IMR-90 (cell line): Measurements from ENCODE around the gene INPP1. TPM values are rescaled to one million over a fixed set of nuclear protein-coding genes. Genes with fewer than 3 reads are reported as not detected.

Source experiments
- ATAC-seq: fragments of 200-7000 bp; cut with Tn5 transposase; 2 replicates; pipeline ENCODE4 v1.9.1; 2020; ENCODE audit warnings: low read depth, mild to moderate bottlenecking, moderate library complexity
- Bru-seq: library from RNA; stranded (reverse); fragments of 400-500 nt; gene quantifications from one replicate; lab custom pipeline; 2021; lab: Mats Ljungman, UMichigan
- BruChase-seq, 2 experiments: library from RNA; stranded (reverse); fragments of 400-500 nt; gene quantifications; one replicate each; lab custom pipeline; 2021; lab: Mats Ljungman, UMichigan
- BruUV-seq: library from RNA; stranded (reverse); fragments of 400-500 nt; replicated peaks from 2 replicates; lab custom pipeline; 2021; lab: Mats Ljungman, UMichigan
- CTCF ChIA-PET: fragments of 300-600 bp; formaldehyde crosslinking; extraction: SDS; loops from one replicate; lab custom pipeline; 2021; ENCODE audit warnings: antibody characterized with exemption; lab: Yijun Ruan, JAX
- POLR2A ChIA-PET: fragments of 300-600 bp; sonication (Branson Sonifier 250); formaldehyde crosslinking; loops from one replicate; lab custom pipeline; 2022; ENCODE audit warnings: antibody characterized with exemption; ENCODE audit not compliant: unreplicated experiment; lab: Charles Lee
- DNase-seq: peaks from one replicate; pipeline ENCODE4 v3.0.0; 2013
- H2AFZ ChIP-seq: replicated peaks from 2 replicates; pipeline ENCODE3; 2013; ENCODE audit warnings: low read length, mild to moderate bottlenecking; ENCODE audit not compliant: poor library complexity
- H2AK5ac ChIP-seq: 2 replicates; pipeline ENCODE4 v1.6.1; 2013; ENCODE audit warnings: low read depth, low read length, inconsistent platforms
- H2AK9ac ChIP-seq: replicated peaks from 2 replicates; pipeline ENCODE3; 2013; ENCODE audit warnings: mild to moderate bottlenecking, low read depth, low read length, moderate library complexity; ENCODE audit not compliant: poor library complexity
- H2BK120ac ChIP-seq: 2 replicates; pipeline ENCODE4 v1.6.1; 2013; ENCODE audit warnings: low read depth, low read length, inconsistent platforms
- H2BK15ac ChIP-seq: 3 replicates; pipeline ENCODE4 v1.6.1; 2013; ENCODE audit warnings: low read depth, low read length, inconsistent platforms
- H2BK20ac ChIP-seq: 2 replicates; pipeline ENCODE4 v1.6.1; 2013; ENCODE audit warnings: low read depth, mild to moderate bottlenecking, inconsistent platforms, low read length, moderate library complexity
- H2BK5ac ChIP-seq: 2 replicates; pipeline ENCODE4 v1.6.1; 2013; ENCODE audit warnings: mild to moderate bottlenecking, low read depth, low read length, inconsistent platforms; ENCODE audit not compliant: poor library complexity, severe bottlenecking
- H3K14ac ChIP-seq: replicated peaks from 2 replicates; pipeline ENCODE4 v1.6.1; 2013; ENCODE audit warnings: low read depth, low read length, inconsistent platforms
- H3K18ac ChIP-seq: 2 replicates; pipeline ENCODE4 v1.6.1; 2013; ENCODE audit warnings: low read depth, low read length, control low read depth
- H3K23ac ChIP-seq: 2 replicates; pipeline ENCODE4 v1.6.1; 2013; ENCODE audit warnings: low read depth, low read length, inconsistent platforms
- H3K27ac ChIP-seq: 2 replicates; pipeline ENCODE4 v1.5.1; 2013; ENCODE audit warnings: mild to moderate bottlenecking, control low read depth, low read length; ENCODE audit not compliant: insufficient read depth
- H3K27me3 ChIP-seq: 2 replicates; pipeline ENCODE4 v1.6.1; 2013; ENCODE audit warnings: low read length; ENCODE audit not compliant: control insufficient read depth, insufficient read depth
- H3K36me3 ChIP-seq: 2 replicates; pipeline ENCODE4 v1.6.1; 2013; ENCODE audit warnings: low read length, mixed read lengths; ENCODE audit not compliant: control insufficient read depth, insufficient read depth
- H3K4ac ChIP-seq: 2 replicates; pipeline ENCODE4 v1.6.1; 2013; ENCODE audit warnings: low read depth, low read length, inconsistent platforms
- H3K4me1 ChIP-seq: 2 replicates; pipeline ENCODE4 v1.6.1; 2013; ENCODE audit warnings: low read length, mixed read lengths; ENCODE audit not compliant: control insufficient read depth, insufficient read depth
- H3K4me2 ChIP-seq: 2 replicates; pipeline ENCODE4 v1.6.1; 2013; ENCODE audit warnings: low read depth, mild to moderate bottlenecking, control low read depth, low read length, moderate library complexity
- H3K4me3 ChIP-seq: 2 replicates; pipeline ENCODE4 v1.5.1; 2013; ENCODE audit warnings: low read depth, mild to moderate bottlenecking, control low read depth, low read length, moderate library complexity; ENCODE audit not compliant: insufficient read depth
- H3K56ac ChIP-seq: 2 replicates; pipeline ENCODE4 v1.6.1; 2013; ENCODE audit warnings: low read length, inconsistent platforms; ENCODE audit not compliant: insufficient read depth; ENCODE audit errors: extremely low read depth
- H3K79me1 ChIP-seq, 2 experiments: 2 replicates each; pipeline ENCODE4 v1.6.1; 2013; ENCODE audit warnings: low read length in 2 of 2, inconsistent platforms in 1 of 2, low read depth in 1 of 2
- H3K9ac ChIP-seq: 2 replicates; pipeline ENCODE4 v1.6.1; 2013; ENCODE audit warnings: low read depth, low read length, control low read depth
- H3K9me1 ChIP-seq: 2 replicates; pipeline ENCODE4 v1.6.1; 2013; ENCODE audit warnings: low read length, inconsistent platforms; ENCODE audit not compliant: insufficient read depth
- H3K9me3 ChIP-seq: 2 replicates; pipeline ENCODE4 v1.6.1; 2013; ENCODE audit warnings: low read length; ENCODE audit not compliant: control insufficient read depth, insufficient read depth
- H4K20me1 ChIP-seq: 2 replicates; pipeline ENCODE4 v1.6.1; 2013; ENCODE audit warnings: low read length, inconsistent platforms; ENCODE audit not compliant: insufficient read depth
- H4K5ac ChIP-seq: 2 replicates; pipeline ENCODE4 v1.6.1; 2013; ENCODE audit warnings: mild to moderate bottlenecking, low read depth, low read length, control low read depth
- H4K8ac ChIP-seq, 2 experiments: 2 replicates each; pipeline ENCODE4 v1.6.1; 2013; ENCODE audit warnings: low read depth in 2 of 2, low read length in 2 of 2, control low read depth in 1 of 2, inconsistent platforms in 1 of 2
- H4K91ac ChIP-seq: 2 replicates; pipeline ENCODE4 v1.6.1; 2013; ENCODE audit warnings: low read depth, low read length, inconsistent platforms; ENCODE audit not compliant: insufficient read depth
- BHLHE40 ChIP-seq: fragments of 150-350 bp; IDR thresholded peaks from 2 replicates; pipeline ENCODE4 v1.6.1; 2016; ENCODE audit warnings: mild to moderate bottlenecking, low read depth, low read length
- CHD1 ChIP-seq: IDR thresholded peaks from 2 replicates; pipeline ENCODE4 v1.6.1; 2012; ENCODE audit warnings: low read depth, low read length, improper control_type of control experiment
- FOS ChIP-seq: fragments of 150-350 bp; IDR thresholded peaks from 2 replicates; pipeline ENCODE4 v1.6.1; 2016; ENCODE audit warnings: low read depth, low read length
- MAZ ChIP-seq: IDR thresholded peaks from 2 replicates; pipeline ENCODE4 v1.6.1; 2012; ENCODE audit warnings: low read depth, mild to moderate bottlenecking, low read length, improper control_type of control experiment, moderate library complexity, borderline replicate concordance
- RFX5 ChIP-seq: IDR thresholded peaks from 2 replicates; pipeline ENCODE4 v1.8.0; 2012; ENCODE audit warnings: low read depth, mild to moderate bottlenecking, low read length, moderate library complexity
- SMC3 ChIP-seq: fragments of 150-350 bp; IDR thresholded peaks from 2 replicates; pipeline ENCODE4 v1.6.1; 2016; ENCODE audit warnings: low read depth, mild to moderate bottlenecking, antibody characterized with exemption, low read length, moderate library complexity
- WGBS, 2 experiments: methylation state at CpG; one replicate each; pipeline versions ENCODE4 v1.1.5 to v1.1.7; 2013; ENCODE audit warnings: missing lambda C conversion rate in 2 of 2; ENCODE audit not compliant: insufficient read length in 1 of 2; ENCODE audit errors: extremely low coverage in 2 of 2; 5-methylcytosine and 5-hydroxymethylcytosine counted together
- dilution Hi-C: fragments of 300-500 bp; cut with HindIII; formaldehyde crosslinking; loops from one replicate; pipeline ENCODE4 v1.14.3; 2018; ENCODE audit warnings: low sequenced_read_pairs; ENCODE audit not compliant: unreplicated experiment
- in situ Hi-C: fragments of 300-500 bp; cut with MboI; formaldehyde crosslinking; loops from 3 replicates; pipeline ENCODE4 v1.14.3; 2019; ENCODE audit warnings: low sequenced_read_pairs, inconsistent platforms, mixed read lengths
- intact Hi-C: fragments of 100-400 bp; cut with micrococcal nuclease; formaldehyde crosslinking; loops from 2 replicates; pipeline ENCODE4 v1.10.0; 2022
- long read RNA-seq: library from polyadenylated mRNA; unstranded; transcript quantifications from one replicate; pipeline ENCODE4 v2.0.0, GENCODE V29; 2021; ENCODE audit not compliant: unreplicated experiment
- polyA plus RNA-seq, 3 experiments: library from polyadenylated mRNA; depleted of rRNA; stranded (reverse); fragments of >200 nt; gene quantifications; 2 replicates each; pipeline ENCODE4 v1.2.3, GENCODE V29; 2012; ENCODE audit warnings: low replicate concordance in 1 of 3
- total RNA-seq: library from RNA; depleted of rRNA; stranded (reverse); fragments of >200 nt; gene quantifications from 2 replicates; pipeline ENCODE4 v1.2.3, GENCODE V29; 2012; rRNA removed
- TF ChIP-seq, protein P1 (sequence below): fragments of 150-350 bp; IDR thresholded peaks from 2 replicates; pipeline ENCODE4 v1.6.1; 2017; ENCODE audit warnings: mild to moderate bottlenecking, antibody characterized with exemption, low read length, low read depth
- TF ChIP-seq, protein P2 (sequence below): conservative IDR thresholded peaks from 2 replicates; pipeline ENCODE4 v1.5.1; 2012; ENCODE audit warnings: mild to moderate bottlenecking, low read depth, low read length, improper control_type of control experiment
- TF ChIP-seq, protein P3 (sequence below): fragments of 150-350 bp; IDR thresholded peaks from 2 replicates; pipeline ENCODE4 v1.6.1; 2016; ENCODE audit warnings: low read depth, mild to moderate bottlenecking, low read length, moderate library complexity, borderline replicate concordance

INPP1 gene, protein sequence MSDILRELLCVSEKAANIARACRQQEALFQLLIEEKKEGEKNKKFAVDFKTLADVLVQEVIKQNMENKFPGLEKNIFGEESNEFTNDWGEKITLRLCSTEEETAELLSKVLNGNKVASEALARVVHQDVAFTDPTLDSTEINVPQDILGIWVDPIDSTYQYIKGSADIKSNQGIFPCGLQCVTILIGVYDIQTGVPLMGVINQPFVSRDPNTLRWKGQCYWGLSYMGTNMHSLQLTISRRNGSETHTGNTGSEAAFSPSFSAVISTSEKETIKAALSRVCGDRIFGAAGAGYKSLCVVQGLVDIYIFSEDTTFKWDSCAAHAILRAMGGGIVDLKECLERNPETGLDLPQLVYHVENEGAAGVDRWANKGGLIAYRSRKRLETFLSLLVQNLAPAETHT
- total RNA-seq = 3.6 and 4.1 TPM in 2 replicates
- 10.1 and 10.7 TPM in 2 replicates for polyA plus RNA-seq (2012; rRNA removed)
- polyA plus RNA-seq (2012; cell fraction: cytosol; rRNA removed) = 3.0 and 5.1 TPM in 2 replicates
- polyA plus RNA-seq (2012; cell fraction: nucleus; rRNA removed; ENCODE audit: low replicate concordance) = 6.9 and 28.7 TPM in 2 replicates
- percentile 66 among the genes with signal in this experiment for Bru-seq, nascent RNA
- BruChase-seq, experiment 1, labeled RNA remaining after a 6-hour chase = percentile 58 among the genes with signal in this experiment
- BruChase-seq, experiment 2, labeled RNA remaining after a 2-hour chase = percentile 62 among the genes with signal in this experiment
- long read RNA-seq, transcript INPP1-201 (6 exons, 1,919 nt) = major isoform, 22 of 37 reads
- long read RNA-seq, partial matches to known transcripts = 3 of 37 reads
- long read RNA-seq, other reads (novel, unspliced or antisense) = 10 of 37 reads

DNA sequence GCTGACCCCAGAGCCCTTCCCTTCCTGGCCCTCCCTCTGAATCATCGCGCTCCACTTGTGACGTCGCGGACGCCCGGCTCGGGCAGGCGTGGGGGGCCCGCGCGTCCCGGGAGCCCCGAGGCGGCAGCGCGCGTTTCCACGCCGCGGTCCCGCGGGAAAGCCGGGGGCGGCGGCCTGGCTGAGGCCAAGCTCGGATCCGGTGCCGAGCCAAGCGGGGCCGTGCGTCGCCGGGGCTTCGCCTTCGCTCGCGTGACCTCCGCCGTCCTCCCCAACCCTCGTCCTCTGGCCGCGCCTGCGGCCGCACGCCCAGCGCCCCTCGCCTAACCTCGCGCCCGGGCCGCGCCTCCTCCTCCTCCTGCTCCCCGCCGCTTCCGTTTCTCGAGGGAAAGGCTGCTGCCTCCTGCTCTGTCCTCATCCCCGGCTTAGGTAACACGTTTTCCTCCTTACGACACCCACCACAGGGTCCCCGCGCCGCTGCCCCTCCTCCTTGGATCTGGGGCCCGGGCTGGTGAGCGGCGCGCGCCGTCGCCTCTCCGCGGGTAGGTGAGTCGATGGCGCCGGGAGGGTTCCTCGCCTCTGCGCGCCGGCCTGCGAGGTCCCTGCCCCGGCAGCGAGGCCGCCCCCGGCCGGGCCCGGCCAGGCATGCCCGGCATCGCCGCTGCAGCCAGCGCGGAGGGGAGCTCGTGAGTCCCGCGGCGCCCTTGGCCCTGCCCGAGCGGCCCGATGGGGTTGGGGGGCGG lies at the start of gene INPP1:
Gene INPP1 (plus strand): TSS at position 54 of the 740 bp plus-strand sequence. CDS start 16,514 bp downstream, outside the sequence.
- peak within 1 kb of the TSS; percentile 55 for H3K23ac ChIP-seq
- no peaks in the 10 kb centered on the region for H3K36me3 ChIP-seq
- H3K4me1 ChIP-seq = no peaks in the 10 kb centered on the region
- peak within 1 kb of the TSS; percentile 44 for H3K14ac ChIP-seq
- H3K4ac ChIP-seq = peak within 1 kb of the TSS; percentile 74
- peak within 1 kb of the TSS; percentile 37 to 95 for H4K8ac ChIP-seq
- peak within 1 kb of the TSS; percentile 88 for H2BK20ac ChIP-seq
- H2AK5ac ChIP-seq = peak within 1 kb of the TSS; percentile 89
- no peaks in the 10 kb centered on the region for H3K9me3 ChIP-seq
- no peaks in the 10 kb centered on the region for H3K27me3 ChIP-seq
- peak within 1 kb of the TSS; percentile 97 for H2AFZ ChIP-seq
- no peaks in the 10 kb centered on the region for H4K20me1 ChIP-seq
- 1% methylated on average over 48 of the region's 99 CpGs; no CpG with 5 or more reads in 1 of the 2 experiments for WGBS, 2 experiments
- no TSS peak for BruUV-seq
- dilution Hi-C loops (no loop called here), intact Hi-C loops (no loop called here), in situ Hi-C loops (no loop called here)
- POLR2A ChIA-PET = no interaction called here
- DNase-seq (peak; percentile 65), ATAC-seq (peak; percentile 85)
- H3K4me3 ChIP-seq = peak within 1 kb of the TSS; percentile 86
- H3K56ac ChIP-seq = peak within 1 kb of the TSS; percentile 61
- CTCF ChIA-PET = interaction anchor here (0.8 to 3.0 kb wide), 7 partner anchors 9 to 90 kb away, joined by 3 to 9 read pairs (median 3); partner anchors contain the start of gene HIBCH
- H4K5ac ChIP-seq = peak within 1 kb of the TSS; percentile 68
- H2BK120ac ChIP-seq = peak within 1 kb of the TSS; percentile 87
- peak within 1 kb of the TSS; percentile 79 for H4K91ac ChIP-seq
- H3K9me1 ChIP-seq = peaks cover 3% of the 10 kb centered on the region; the same call in 1 of the 2 replicates
- peak within 1 kb of the TSS; percentile 67 for H3K18ac ChIP-seq
- peak within 1 kb of the TSS; percentile 44; the same call in 1 of the 3 replicates for H2BK15ac ChIP-seq
- H2AK9ac ChIP-seq = peak within 1 kb of the TSS; percentile 86
- H3K9ac ChIP-seq = peak within 1 kb of the TSS; percentile 78
- H3K4me2 ChIP-seq = peak within 1 kb of the TSS; percentile 79
- H3K79me1 ChIP-seq = peaks cover 0 to 24% of the 10 kb centered on the region in 2 experiments
- H3K27ac ChIP-seq = peak within 1 kb of the TSS; percentile 77
- peak within 1 kb of the TSS; percentile 34 for H2BK5ac ChIP-seq
- no peak for TF ChIP-seq FOS
- peak; percentile 72 for TF ChIP-seq BHLHE40
- TF ChIP-seq CHD1 = no peak
- no peak for TF ChIP-seq SMC3
- TF ChIP-seq, protein P1, sequence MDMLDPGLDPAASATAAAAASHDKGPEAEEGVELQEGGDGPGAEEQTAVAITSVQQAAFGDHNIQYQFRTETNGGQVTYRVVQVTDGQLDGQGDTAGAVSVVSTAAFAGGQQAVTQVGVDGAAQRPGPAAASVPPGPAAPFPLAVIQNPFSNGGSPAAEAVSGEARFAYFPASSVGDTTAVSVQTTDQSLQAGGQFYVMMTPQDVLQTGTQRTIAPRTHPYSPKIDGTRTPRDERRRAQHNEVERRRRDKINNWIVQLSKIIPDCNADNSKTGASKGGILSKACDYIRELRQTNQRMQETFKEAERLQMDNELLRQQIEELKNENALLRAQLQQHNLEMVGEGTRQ = no peak
- TF ChIP-seq, protein P2, sequence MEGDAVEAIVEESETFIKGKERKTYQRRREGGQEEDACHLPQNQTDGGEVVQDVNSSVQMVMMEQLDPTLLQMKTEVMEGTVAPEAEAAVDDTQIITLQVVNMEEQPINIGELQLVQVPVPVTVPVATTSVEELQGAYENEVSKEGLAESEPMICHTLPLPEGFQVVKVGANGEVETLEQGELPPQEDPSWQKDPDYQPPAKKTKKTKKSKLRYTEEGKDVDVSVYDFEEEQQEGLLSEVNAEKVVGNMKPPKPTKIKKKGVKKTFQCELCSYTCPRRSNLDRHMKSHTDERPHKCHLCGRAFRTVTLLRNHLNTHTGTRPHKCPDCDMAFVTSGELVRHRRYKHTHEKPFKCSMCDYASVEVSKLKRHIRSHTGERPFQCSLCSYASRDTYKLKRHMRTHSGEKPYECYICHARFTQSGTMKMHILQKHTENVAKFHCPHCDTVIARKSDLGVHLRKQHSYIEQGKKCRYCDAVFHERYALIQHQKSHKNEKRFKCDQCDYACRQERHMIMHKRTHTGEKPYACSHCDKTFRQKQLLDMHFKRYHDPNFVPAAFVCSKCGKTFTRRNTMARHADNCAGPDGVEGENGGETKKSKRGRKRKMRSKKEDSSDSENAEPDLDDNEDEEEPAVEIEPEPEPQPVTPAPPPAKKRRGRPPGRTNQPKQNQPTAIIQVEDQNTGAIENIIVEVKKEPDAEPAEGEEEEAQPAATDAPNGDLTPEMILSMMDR = no peak
- peak; percentile 55; the same call in 1 of the 2 replicates for TF ChIP-seq MAZ
- TF ChIP-seq, protein P3, sequence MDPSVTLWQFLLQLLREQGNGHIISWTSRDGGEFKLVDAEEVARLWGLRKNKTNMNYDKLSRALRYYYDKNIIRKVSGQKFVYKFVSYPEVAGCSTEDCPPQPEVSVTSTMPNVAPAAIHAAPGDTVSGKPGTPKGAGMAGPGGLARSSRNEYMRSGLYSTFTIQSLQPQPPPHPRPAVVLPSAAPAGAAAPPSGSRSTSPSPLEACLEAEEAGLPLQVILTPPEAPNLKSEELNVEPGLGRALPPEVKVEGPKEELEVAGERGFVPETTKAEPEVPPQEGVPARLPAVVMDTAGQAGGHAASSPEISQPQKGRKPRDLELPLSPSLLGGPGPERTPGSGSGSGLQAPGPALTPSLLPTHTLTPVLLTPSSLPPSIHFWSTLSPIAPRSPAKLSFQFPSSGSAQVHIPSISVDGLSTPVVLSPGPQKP = no peak
- TF ChIP-seq RFX5 = no peak
